Activated CD8-positive, alpha-beta memory T cell treated with anti-CD3 and anti-CD28 coated beads for 1 hour (primary cell): ENCODE results near the gene FAM83G.

Source experiments
- DNase-seq, 2 donors: peaks; one replicate each; pipeline ENCODE4 v3.0.0-alpha.2; 2020; ENCODE audit warnings: low read depth in 1 of 2; ENCODE audit errors: extremely low read depth in 1 of 2

FAM83G gene

GRCh38 chr17:18970582-18971480 is 33.7 kb downstream of the FAM83G start:
- DNase-seq = no peak

- no peak for DNase-seq
Measured at GRCh38 chr17:18968945-18969887, 35.3 kb downstream of the FAM83G start.

DNA sequence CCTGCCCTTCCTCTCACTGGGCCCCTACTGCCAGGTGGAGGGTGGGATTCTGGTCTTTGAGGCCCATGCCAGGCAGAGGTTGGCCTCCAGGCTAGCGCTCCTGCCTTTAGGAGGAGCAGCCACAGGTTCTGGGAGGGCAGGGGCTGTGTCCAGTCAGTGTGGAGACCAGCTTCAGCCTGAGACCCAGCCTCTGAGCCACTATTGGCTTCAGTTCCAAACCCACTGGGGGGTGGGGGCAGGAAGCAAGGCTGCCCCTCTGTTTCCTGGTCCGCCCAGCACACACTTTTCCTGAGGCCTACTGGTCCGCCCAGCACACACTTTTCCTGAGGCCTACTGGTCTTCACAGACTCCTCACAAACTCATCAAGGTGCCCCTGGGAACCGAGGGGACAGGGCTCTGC is 36.2 kb downstream of the FAM83G start:
- DNase-seq = no peak

DNA sequence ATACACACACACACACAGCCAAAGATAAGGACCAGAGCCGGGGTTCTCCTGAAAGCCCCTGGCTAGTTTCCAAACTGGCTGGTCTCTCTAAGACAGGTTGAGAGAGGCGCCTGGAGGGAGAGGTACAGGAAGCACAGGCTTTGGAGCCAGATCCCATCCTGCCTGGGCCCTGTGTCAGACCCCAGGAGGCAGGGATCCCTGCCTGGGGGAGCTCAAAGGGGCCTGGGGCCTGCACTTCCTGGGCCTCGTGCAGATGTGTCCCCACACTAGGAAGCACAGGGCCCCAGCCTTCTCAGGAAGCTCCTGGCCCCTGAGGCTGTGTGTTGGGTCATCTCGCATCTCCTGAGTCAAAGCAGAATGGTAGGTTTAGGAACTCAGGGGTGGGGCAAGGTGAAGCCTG is 36.6 kb downstream of the FAM83G start:
- no peak for DNase-seq

DNA sequence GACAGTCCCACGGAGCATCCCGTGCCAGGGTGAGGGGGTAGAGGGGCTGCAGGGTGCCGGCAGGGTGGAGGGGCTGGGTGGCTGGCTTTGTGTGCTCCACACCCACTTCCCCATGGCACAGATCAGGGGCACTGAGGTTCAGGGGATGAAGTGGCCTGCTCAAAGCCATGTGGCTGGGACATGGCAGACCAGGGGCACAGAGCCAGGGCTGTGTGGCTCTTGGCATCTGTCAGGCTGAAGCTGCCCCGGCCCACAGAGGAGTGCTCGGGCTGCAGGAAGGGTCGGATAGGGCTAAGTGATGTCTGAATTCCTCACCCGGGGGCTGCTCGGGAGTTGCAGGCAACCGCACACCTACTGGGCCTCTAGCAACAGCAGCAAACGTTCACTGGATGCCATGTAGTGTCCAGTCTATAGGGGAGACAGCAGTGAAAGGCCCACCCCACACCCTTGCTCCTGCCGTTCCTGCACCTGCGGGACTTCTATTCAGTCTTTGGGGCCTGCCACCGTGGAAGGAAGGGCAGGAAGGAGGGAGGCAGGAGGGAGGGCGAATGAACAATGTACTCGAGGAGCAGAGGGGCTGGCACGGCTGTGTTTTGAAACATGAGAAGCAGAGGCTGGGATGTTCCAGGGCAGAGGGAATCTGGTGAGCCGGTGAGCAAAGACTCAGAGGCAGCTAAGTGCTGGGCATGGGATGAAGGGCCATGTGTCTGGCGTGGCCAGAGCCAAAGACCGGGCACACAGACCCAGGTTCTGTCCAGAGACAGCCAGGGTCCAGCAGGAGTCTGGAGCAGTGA is 37.5 kb downstream of the FAM83G start:
- DNase-seq = no peak

DNA sequence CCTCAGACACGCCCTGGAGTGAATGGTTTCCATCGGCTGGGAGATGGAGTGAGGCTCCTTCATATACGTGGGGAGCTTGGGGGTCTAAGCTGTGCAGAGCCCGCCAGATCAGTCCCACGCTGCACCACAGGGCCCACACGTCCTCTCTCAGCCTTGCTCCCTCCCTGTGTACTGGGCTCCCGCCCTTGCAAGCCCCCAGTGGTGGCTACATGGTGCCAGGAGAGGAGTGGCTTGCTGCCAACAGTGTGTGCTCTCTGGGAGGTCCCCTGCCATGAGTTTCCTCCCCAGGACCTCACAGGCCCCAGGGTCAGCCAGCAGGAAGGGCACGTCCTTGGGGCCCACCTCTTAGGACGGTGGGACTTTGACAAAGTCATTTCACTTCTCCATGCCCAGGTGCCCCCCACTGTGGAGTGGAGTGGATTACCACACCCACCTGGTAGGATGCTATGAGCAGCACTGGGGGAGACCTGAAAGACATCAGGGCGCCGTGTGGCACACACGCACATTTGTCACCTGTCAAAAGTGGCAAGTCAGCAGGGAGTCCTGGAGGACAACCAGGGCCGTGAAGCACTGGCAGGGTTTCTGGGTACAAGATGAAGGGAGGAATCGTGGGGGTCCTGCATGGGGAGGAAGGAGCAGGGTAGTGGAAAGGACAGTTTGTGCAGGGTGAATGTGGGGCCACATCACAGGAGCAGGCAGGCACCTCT is 38.9 kb downstream of the FAM83G start:
- DNase-seq = no peak

- DNase-seq = no peak
Measured at GRCh38 chr17:18964550-18964949, 40.0 kb downstream of the FAM83G start.

DNA sequence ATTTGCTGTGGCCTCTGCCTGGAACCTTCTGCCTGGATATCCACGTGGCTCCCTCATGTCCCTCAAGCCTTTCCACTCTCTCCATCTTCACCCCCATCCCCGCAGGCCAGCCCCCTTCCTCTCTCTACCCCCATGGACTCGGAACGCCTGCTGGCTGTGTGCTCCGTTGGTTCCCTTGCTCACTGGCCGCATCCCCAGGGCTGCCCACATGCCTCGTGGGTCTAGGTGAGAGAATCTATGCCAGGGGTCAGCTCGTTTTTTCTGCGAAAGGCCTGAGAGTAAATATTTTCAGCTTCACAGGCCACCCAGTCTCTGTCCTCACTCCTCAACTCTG is 40.6 kb downstream of the FAM83G start:
- DNase-seq = no peak

- DNase-seq = no peak
Measured at GRCh38 chr17:18963126-18964017, 41.2 kb downstream of the FAM83G start.

DNA sequence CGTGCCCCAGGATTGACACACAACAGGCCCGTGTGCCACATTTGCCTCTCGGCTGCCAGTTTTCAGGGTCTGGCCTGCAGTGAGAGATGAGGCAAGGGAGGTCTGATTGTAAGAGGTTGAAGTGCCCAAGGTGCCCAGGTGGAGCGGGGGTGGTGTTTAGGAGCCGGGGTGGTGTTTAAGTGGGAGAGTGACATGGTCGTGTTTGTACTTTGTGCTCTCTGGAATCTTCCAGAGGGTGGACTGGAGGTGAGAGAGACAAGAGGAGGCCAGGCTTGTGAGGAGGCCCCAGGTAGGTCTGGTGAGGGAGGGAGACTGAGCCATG is 42.1 kb downstream of the FAM83G start:
- no peak for DNase-seq

DNA sequence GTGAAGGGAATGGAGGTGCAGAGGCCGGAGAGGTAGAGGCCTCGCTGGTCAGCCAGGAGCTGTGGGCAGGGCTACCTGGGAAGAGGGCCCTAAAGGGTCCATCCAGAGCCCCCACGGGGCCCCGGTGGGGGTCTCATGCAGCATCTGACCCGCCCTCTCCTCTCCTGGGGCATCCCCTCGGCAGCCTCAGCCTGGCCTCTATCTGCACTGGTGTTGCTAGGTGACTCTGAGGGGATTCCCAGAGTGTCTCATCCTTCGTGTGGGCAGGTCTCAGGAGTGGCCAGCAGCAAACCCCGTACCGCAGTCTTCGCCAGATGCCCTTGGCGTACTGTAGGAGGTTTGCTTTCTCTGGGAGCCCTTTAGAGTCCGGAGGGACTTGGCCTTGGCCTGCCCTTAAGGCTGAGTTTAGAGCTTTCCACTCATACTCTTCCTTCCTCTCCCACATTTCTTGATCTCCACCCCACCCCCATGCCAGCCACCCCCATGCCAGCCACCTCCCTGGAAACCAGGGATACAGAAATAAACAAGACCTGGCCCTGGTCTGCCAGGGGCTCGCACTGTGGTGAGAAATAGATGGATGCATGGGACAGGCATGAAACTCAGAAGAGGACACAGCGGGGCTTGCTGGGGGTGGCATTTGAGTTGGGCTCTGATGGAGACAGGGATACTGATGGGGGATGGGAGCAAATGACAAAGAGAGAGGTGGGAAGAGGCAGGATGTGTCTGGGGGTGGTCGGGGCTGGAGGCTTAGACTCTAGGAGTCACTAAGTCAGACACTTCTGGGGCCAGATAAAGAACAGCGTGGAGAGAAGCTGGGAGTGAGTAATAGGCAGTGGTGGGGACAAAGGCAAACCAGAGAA is 42.7 kb downstream of the FAM83G start:
- DNase-seq = no peak

GRCh38 chr17:18960803-18961511 is 43.6 kb downstream of the FAM83G start:
- DNase-seq = peak; percentile 42 to 72

- no peak for DNase-seq
Measured at GRCh38 chr17:18960241-18960665, 44.3 kb downstream of the FAM83G start.

GRCh38 chr17:18959845-18960240 is 44.7 kb downstream of the FAM83G start:
- no peak for DNase-seq

- no peak for DNase-seq
Measured at GRCh38 chr17:18959071-18959844, 45.3 kb downstream of the FAM83G start.

- DNase-seq = no peak
Measured at GRCh38 chr17:18958611-18959010, 46.0 kb downstream of the FAM83G start.

- no peak for DNase-seq
Measured at GRCh38 chr17:18957831-18958230, 46.7 kb downstream of the FAM83G start.
